HG02840 (cell line): ENCODE results near the gene CBX2.
A peak's percentile ranks its signal among the peaks of the same experiment; 100 is the strongest.

Experiments
- ATAC-seq: cut with Tn5 transposase; IDR thresholded peaks from one replicate; pipeline ENCODE4 v1.9.1; 2021; ENCODE audit warnings: mild to moderate bottlenecking, moderate library complexity, moderate number of reproducible peaks; ENCODE audit not compliant: unreplicated experiment, low FRiP score

Gene CBX2

GRCh38 chr17:79777894-79778503 is at the start of gene CBX2:
CBX2 (plus strand) TSS chr17:79778148; CDS start chr17:79778236, 88 bp downstream.
- ATAC-seq, result peak; percentile 65

- no peak for ATAC-seq
Observed at GRCh38 chr17:79728169-79728907, 49.6 kb upstream of the CBX2 start.

GRCh38 chr17:79728908-79729471 is 49.0 kb upstream of the CBX2 start:
- no peak for ATAC-seq

- no peak for ATAC-seq
Observed at GRCh38 chr17:79729761-79730160, 48.2 kb upstream of the CBX2 start.

GRCh38 chr17:79730437-79730768 is 47.5 kb upstream of the CBX2 start:
- ATAC-seq, result no peak

- no peak for ATAC-seq
Observed at GRCh38 chr17:79730769-79731483, 47.0 kb upstream of the CBX2 start, which contains the start of gene ENPP7. ENPP7 (plus strand) TSS chr17:79730943; CDS start chr17:79731140, 197 bp downstream.

GRCh38 chr17:79732254-79732653 is 45.7 kb upstream of the CBX2 start:
- no peak for ATAC-seq

GRCh38 chr17:79732804-79733691 is 44.9 kb upstream of the CBX2 start:
- ATAC-seq, result no peak

- ATAC-seq, result no peak
Observed at GRCh38 chr17:79733692-79734070, 44.3 kb upstream of the CBX2 start.

GRCh38 chr17:79735096-79735495 is 42.9 kb upstream of the CBX2 start:
- ATAC-seq, result no peak

- ATAC-seq, result no peak
Observed at GRCh38 chr17:79737046-79737921, 40.7 kb upstream of the CBX2 start.

- no peak for ATAC-seq
Observed at GRCh38 chr17:79737922-79738578, 39.9 kb upstream of the CBX2 start.

- no peak for ATAC-seq
Observed at GRCh38 chr17:79738643-79739042, 39.3 kb upstream of the CBX2 start.

GRCh38 chr17:79739148-79740062 is 38.5 kb upstream of the CBX2 start:
- no peak for ATAC-seq

GRCh38 chr17:79740413-79740812 is 37.5 kb upstream of the CBX2 start:
- no peak for ATAC-seq

GRCh38 chr17:79741401-79741750 is 36.6 kb upstream of the CBX2 start:
- no peak for ATAC-seq

- no peak for ATAC-seq
Observed at GRCh38 chr17:79741751-79742588, 36.0 kb upstream of the CBX2 start.
